ENCODE data around the gene MYL6B.

The MYL6B gene

GRCh38 chr12:56197921-56198635 is 45.7 kb downstream of the MYL6B start:
- H3K4me1 ChIP-seq: no peaks in the 10 kb centered on the region
- H3K27me3 ChIP-seq: no peaks in the 10 kb centered on the region
- H4K20me1 ChIP-seq: no peaks in the 10 kb centered on the region
- no peak overlapping the region for H3K4me2 ChIP-seq
- no peaks in the 10 kb centered on the region for H3K9me3 ChIP-seq (replicated peaks in 1 of 11)
- H3K4me3 ChIP-seq: no peak overlapping the region
- H3K36me3 ChIP-seq: no peaks in the 10 kb centered on the region; a peak in 1 of 22 replicates
- TF ChIP-seq Cebpa-rat (IDR thresholded peaks at IDR 0.05): no peak
- H3K9ac ChIP-seq: no peak overlapping the region
- H3K27ac ChIP-seq: no peak overlapping the region

- Histone ChIP-seq H3K9me3 (replicated peaks in 1 of 11) (no peaks in the 10 kb centered on the region), H3K4me3 (no peak overlapping the region), H3K27ac (no peak overlapping the region), H3K27me3 (no peaks in the 10 kb centered on the region), H4K20me1 (no peaks in the 10 kb centered on the region), H3K4me2 (no peak overlapping the region), H3K9ac (no peak overlapping the region), H3K4me1 (no peaks in the 10 kb centered on the region), H3K36me3 (peaks cover 0 to 1% (median 0%) of the 10 kb centered on the region in 11 experiments; a peak in 5 of 22 replicates)
- TF ChIP-seq Cebpa-rat (IDR thresholded peaks at IDR 0.05): no peak
Observed at GRCh38 chr12:56198836-56199235, 46.4 kb downstream of the MYL6B start.

- Histone ChIP-seq H3K9ac (no peak overlapping the region), H3K4me2 (no peak overlapping the region), H3K36me3 (peaks cover 33 to 37% (median 34%) of the 10 kb centered on the region in 11 experiments), H3K27me3 (no peaks in the 10 kb centered on the region), H4K20me1 (peaks cover 0 to 27% (median 0%) of the 10 kb centered on the region in 11 experiments; a peak in 7 of 22 replicates), H3K4me3 (no peak overlapping the region), H3K9me3 (replicated peaks in 1 of 11) (no peaks in the 10 kb centered on the region), H3K27ac (no peak overlapping the region), H3K4me1 (peaks cover 0 to 11% (median 3%) of the 10 kb centered on the region in 10 experiments; a peak in 9 of 20 replicates)
- no peak for TF ChIP-seq Cebpa-rat (IDR thresholded peaks at IDR 0.05)
Observed at GRCh38 chr12:56202366-56202765, 50.0 kb downstream of the MYL6B start.

- Histone ChIP-seq H3K4me3 (no peak overlapping the region), H3K27ac (no peak overlapping the region), H3K36me3 (peaks cover 38 to 41% (median 39%) of the 10 kb centered on the region in 11 experiments), H3K27me3 (no peaks in the 10 kb centered on the region), H3K4me2 (no peak overlapping the region), H3K4me1 (peaks cover 0 to 11% (median 3%) of the 10 kb centered on the region in 10 experiments; a peak in 9 of 20 replicates), H3K9ac (no peak overlapping the region), H3K9me3 (replicated peaks in 1 of 11) (no peaks in the 10 kb centered on the region), H4K20me1 (peaks cover 0 to 30% (median 0%) of the 10 kb centered on the region in 11 experiments; a peak in 7 of 22 replicates)
- no peak for TF ChIP-seq Cebpa-rat (IDR thresholded peaks at IDR 0.05)
Observed at GRCh38 chr12:56202838-56203237, 50.5 kb downstream of the MYL6B start.

- Histone ChIP-seq H3K4me3 (no peak overlapping the region), H3K27ac (no peak overlapping the region), H3K9ac (no peak overlapping the region; a peak in 1 of 22 replicates), H4K20me1 (peaks cover 0 to 35% (median 0%) of the 10 kb centered on the region in 11 experiments; a peak in 7 of 22 replicates), H3K4me2 (no peak overlapping the region), H3K36me3 (peaks cover 52 to 56% (median 53%) of the 10 kb centered on the region in 11 experiments), H3K27me3 (no peaks in the 10 kb centered on the region), H3K9me3 (replicated peaks in 1 of 11) (no peaks in the 10 kb centered on the region), H3K4me1 (peaks cover 0 to 11% (median 3%) of the 10 kb centered on the region in 10 experiments; a peak in 10 of 20 replicates)
- no peak for TF ChIP-seq Cebpa-rat (IDR thresholded peaks at IDR 0.05)
Observed at GRCh38 chr12:56204275-56204674, 51.9 kb downstream of the MYL6B start.

GRCh38 chr12:56205445-56205844 is 53.1 kb downstream of the MYL6B start:
- Histone ChIP-seq H3K4me1 (peaks cover 0 to 11% (median 3%) of the 10 kb centered on the region in 10 experiments; a peak in 10 of 20 replicates), H3K9ac (peak overlapping the region in 4 of 11 experiments; percentile 6 to 61 (median 51); a peak in 4 of 22 replicates), H3K4me3 (no peak overlapping the region), H3K4me2 (0 out of 22 replicates have a peak overlapping the region, but pooled peaks of 1 of the 11 experiments have one; percentile 7), H3K9me3 (replicated peaks in 1 of 11) (no peaks in the 10 kb centered on the region), H3K27ac (no peak overlapping the region), H3K36me3 (peaks cover 64 to 68% (median 65%) of the 10 kb centered on the region in 11 experiments), H4K20me1 (peaks cover 0 to 40% (median 0%) of the 10 kb centered on the region in 11 experiments; a peak in 9 of 22 replicates), H3K27me3 (no peaks in the 10 kb centered on the region)
- no peak for TF ChIP-seq Cebpa-rat (IDR thresholded peaks at IDR 0.05)

- no peaks in the 10 kb centered on the region for H3K9me3 ChIP-seq (replicated peaks in 1 of 11)
- no peak overlapping the region for H3K27ac ChIP-seq
- no peak overlapping the region for H3K4me2 ChIP-seq
- H3K27me3 ChIP-seq: no peaks in the 10 kb centered on the region
- H4K20me1 ChIP-seq: peaks cover 0 to 46% (median 0%) of the 10 kb centered on the region in 11 experiments; a peak in 9 of 22 replicates
- TF ChIP-seq Cebpa-rat (IDR thresholded peaks at IDR 0.05): no peak
- peak overlapping the region in 1 of 11 experiments; percentile 6; a peak in 1 of 22 replicates for H3K9ac ChIP-seq
- peaks cover 0 to 11% (median 3%) of the 10 kb centered on the region in 10 experiments; a peak in 10 of 20 replicates for H3K4me1 ChIP-seq
- no peak overlapping the region for H3K4me3 ChIP-seq
- H3K36me3 ChIP-seq: peaks cover 75 to 79% (median 76%) of the 10 kb centered on the region in 11 experiments
Observed at GRCh38 chr12:56206452-56207166, 54.2 kb downstream of the MYL6B start.

All from BLaER1 treated with 17β-estradiol and CSF1 and Interleukin-3, amounts not matched to agents 10 nM and 100 nM (cell line).